Ramos (cell line): ENCODE measurements around the gene PLD1.

Experiments
- in situ Hi-C: fragments of 300-500 bp; cut with MboI; formaldehyde crosslinking; loops from one replicate; pipeline ENCODE4 v1.14.3; 2022; ENCODE audit warnings: low sequenced_read_pairs; ENCODE audit not compliant: unreplicated experiment

Gene PLD1

DNA sequence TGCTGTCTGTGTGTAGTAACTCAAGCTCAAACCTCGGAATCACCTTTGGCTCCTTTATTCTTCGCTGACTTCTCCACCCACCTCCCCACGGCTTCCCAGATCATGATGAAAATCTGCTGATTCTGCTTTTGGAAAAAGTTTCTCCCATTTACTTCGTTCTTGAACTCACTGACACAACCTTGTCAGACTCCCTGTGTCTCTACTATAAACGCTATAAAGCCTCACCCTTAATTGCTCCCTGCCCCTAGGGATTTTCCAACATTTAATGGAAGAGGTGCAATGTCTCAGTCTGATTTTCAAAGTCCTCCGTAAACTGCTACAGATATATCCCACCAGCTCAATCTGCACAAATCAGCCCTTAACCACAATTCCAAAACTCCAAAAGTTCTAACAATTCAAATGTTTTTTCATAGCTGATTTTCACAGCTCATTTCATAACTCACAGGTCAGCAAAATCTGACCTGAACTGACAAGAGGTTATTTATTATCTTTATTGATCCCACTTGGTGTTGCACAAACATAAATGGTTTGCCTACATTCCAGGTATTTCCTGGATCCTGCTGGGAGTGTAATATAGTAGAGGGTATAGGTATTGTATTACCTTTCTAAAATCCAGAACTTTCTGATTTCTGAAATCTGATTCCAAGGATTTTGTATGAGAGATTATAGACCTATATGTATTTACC, 129.4 kb downstream of the PLD1 start:
- in situ Hi-C loops = no loop called here

DNA sequence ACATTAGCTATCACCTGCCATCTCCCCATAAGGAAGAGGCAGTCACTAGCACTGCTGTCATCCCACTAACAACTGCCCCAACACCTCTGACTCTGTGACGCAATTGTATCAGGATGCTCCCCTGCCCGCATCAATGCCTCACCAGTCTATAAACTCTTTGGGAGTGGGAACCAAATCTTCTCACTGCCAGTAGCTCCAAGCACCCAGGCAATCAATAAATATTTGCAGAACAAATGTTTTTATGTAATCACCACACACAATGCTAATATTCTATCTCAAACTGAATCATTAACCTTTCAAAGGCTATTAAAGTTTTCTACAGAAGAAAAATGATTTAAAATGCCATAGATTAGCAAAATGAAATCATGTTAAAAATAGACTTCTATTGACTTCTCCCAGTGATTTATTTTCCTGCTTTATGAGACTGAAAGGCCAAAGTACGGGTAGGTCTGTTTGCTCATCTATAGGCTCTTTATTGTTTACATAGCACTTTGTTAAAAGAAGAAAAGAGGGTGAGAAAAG, 131.3 kb downstream of the PLD1 start:
- in situ Hi-C loops = no loop called here

DNA sequence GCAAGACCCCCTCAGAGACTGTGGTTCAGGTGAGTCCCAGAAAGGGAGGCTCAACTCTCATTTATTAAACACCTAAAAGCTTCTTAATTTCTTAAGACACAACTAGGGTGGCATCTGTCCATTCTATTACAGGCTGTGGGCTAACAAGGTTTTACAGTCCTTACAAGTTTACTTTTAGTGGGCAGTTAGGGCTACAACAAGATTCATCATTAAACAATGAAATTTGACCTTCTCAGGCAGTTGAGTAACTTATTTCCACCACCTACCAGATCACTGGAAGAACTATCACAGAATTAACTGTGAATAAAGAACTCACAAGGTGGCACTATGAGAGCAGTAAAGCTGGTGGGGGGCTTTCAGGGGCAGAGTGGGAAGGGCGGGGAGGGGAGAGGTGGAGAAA, 132.6 kb downstream of the PLD1 start:
- in situ Hi-C loops = no loop called here

DNA sequence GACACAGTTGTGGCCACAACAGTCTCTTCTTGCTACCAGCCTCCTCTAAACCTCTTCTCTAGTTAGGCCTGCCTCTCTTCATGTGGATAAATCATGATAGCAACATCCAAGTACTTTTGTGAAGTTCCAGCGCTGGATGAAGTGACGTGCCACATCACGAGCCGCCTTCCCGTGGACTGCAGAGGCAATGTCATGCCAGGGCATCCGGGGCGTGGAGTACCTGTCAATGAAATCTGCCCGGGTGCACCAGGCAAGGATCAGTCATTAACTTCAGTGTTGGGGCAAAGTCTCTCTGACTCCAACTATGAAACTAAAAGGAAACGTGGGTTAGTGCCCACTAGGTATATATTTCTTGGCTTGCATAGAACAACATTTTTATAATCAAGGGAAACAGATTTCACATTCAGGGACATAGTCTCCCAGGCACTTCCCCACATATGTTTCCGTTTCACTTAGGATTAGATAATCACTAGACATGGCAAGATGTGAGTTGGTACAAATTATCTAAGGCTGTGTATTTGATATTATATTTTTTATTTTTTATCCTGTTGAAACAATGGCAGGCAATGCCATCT, 133.6 kb downstream of the PLD1 start:
- in situ Hi-C loops = no loop called here

DNA sequence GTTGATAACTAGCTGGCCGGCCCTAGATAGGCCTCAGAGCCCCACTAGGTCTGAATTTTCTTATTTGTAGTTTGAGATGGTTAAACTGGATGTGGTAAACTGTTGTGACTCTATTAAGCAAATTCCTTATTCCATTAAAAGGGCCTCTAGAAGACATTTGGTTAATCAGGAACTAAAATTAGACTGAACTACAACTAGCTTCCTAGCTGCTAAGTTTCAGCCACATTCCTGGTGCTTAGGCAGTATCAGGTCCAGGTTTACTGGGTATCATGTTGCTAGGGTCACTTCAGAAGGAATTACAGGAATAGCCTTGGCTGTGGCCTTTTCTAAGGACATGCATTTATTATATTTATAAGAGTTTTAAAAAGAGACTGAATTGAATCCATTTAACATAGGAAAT, 136.3 kb downstream of the PLD1 start:
- in situ Hi-C loops = no loop called here

DNA sequence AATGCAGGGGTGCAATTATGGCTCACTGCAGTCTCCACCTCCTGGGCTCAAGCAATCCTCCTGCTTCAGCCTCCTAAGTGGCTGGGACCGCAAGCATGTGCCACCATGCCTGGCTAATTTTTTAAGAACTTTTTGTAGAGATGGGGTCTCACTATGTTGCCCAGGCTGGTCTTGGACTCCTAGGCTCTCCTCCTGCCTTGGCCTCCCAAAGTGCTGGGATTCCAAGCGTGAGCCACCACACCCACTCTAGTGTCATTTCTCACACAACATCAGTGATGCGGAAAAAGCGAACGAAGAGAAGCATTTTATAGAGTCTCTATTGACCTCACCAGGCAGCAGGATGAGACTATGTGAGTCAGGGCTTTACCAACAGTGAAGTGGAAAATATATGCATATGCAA, 137.7 kb downstream of the PLD1 start:
- in situ Hi-C loops = no loop called here

DNA sequence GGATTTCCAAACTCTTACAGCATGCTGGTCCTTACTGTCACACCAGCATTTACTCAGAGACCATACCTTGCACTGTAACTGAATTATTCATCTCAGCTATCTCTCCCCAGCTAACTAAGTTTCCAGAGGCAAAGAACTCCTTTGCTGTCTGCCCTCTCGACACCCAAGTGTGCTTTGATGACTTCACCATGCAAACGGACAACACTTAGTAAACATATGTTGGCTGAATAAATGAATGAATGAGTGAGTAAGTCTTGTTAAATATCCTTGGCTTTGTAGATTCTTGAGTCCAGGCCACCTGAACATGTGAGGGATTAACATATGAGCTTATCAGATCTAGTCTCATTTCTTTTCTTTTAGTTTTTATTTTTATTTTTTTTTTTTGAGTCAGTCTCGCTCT, 138.2 kb downstream of the PLD1 start:
- in situ Hi-C loops = no loop called here

DNA sequence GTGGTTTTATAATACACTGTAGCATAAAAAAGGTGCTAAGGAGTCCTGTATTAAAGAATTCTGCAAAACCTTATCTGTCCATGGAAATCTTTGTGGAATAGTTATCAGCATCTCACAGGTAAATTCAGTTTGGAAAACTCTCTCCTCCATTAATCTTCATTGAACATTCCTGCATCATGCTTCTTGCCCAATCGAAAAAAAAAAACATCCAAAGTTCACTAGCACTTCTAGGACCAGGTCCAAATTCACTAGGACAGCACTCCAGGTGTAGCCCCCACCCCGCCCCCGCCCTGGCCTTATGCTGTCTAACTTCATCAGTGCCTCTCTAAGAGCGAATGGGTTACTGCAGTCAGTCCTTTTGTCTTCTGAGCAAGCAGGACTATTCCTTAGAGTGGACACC, 138.6 kb downstream of the PLD1 start:
- in situ Hi-C loops = no loop called here

DNA sequence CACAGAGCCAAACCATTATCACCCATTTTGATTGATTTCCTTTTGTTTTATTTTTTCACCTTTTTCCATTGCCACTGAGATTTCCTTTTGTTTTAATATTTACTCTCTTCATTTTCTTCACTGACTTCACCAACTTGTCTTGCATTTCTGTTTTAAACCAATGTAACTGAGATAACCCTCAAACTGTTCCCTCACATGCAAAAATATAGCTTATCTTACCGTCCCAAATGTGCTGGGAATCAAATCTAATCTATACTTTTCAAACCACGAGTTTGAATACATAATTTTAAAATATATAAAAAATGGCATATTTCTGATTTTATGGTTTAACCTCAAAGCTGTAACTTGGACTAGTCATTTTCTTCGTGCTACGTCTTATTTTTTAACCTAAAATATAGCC, 143.8 kb downstream of the PLD1 start:
- in situ Hi-C loops = no loop called here

DNA sequence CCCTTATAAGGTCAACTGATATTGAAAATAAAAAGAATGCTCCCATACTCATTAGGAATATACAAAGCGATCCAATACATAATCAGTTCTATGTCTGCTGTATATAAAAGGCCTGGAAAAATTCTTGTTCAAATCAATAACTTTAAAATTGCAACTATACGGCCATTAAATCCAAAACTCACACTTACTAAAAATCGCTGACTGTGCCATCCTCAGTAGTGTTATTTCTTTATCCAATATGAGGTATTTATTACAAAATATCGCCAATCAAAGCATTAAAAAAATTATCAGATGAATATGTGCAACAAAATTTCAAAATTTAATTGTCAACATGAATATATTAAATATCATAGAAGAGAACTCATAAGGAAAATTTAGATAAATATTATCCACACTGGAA, 146.5 kb downstream of the PLD1 start:
- in situ Hi-C loops = no loop called here

DNA sequence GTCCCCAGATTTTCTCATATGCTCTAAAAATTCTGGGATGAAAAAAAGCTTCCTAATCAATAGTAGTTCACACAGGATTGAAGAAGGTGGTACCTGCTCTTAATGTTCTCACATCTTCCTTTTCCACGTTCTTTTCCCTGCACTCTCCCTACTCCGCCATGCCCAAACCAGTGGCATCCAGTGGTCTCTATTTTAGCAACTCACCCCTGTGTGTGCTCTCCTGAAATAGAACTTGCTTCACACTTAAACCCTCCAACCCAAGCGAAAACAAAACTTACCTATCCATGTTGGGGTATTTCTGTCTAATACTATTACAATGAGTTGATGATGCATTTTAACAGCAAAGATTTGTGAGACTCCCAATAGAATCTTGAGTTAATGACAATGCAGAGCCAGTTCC, 148.8 kb downstream of the PLD1 start:
- in situ Hi-C loops = no loop called here

DNA sequence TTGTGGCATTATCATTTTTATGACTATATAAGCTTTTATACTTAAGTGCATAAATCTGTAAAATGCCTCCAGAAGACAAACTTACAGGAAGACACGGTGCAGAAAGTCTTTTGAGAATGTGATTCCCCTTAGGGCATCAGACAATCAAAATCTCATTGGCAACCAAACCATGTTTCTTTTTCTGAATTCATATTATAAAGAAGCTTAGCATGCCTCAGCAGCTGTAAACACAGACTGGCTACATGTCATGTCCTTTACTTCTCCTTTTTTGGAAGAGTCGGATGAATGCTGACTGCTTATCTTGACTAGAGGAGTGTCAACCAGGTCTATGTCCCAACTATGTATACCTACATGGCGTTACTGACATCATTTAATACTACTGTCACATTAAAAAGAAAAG, 150.1 kb downstream of the PLD1 start:
- in situ Hi-C loops = no loop called here

DNA sequence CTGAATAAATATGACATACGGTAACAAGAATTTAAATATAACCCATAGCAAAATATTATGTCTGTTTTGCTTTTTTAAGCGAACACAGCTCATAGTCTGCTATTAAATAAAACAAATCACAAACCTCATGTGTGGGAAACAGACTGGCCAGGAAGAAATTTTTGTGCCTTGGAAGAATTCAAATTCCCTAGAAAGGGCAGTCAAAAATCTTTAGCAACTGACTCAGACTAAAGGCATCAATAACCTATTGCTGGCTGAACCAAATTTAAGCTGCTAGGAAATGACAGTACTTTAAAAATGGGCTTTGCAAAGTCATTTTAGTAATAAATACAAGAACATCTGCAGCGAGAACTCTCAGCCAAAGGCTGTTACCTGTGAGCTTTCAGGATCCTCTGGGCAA, 151.4 kb downstream of the PLD1 start:
- in situ Hi-C loops = no loop called here

DNA sequence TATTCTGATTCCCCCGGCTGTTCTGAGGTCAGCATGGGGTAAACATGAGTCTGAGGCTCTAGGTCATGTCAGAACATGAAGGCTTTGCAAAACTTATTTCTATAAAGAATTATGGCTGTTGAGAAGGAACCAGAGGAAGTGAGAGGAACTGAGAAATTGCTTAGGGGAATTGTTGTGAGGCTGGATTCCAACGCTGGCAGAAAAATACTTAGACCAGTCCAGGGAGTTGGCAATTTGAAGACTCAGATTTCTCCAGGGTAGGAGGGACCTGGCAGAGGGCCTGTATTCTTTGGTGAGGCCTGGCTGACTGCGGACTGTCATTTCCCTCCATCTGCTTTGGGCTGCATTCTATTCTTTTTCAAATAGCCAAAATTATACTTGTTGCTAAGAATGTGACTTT, 155.5 kb downstream of the PLD1 start:
- in situ Hi-C loops = no loop called here

DNA sequence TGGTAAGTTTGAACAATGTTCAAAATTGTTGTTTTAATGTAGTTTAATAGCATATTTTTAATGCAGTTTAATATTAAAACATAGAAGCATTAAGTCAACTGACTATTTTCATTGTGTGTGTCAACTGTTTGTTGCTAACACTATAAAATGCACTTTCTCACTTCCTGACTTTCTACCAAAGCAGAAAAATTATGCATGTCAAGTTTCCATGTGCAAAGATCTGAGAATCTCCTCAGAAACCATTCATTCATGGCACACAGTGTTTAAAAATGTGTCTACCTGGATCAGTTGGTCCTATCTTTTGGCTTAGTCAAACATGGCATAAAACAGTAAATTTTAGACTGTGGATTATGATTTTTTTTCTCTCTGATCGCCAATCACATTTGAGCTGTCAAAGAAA, 156.0 kb downstream of the PLD1 start:
- in situ Hi-C loops = no loop called here

DNA sequence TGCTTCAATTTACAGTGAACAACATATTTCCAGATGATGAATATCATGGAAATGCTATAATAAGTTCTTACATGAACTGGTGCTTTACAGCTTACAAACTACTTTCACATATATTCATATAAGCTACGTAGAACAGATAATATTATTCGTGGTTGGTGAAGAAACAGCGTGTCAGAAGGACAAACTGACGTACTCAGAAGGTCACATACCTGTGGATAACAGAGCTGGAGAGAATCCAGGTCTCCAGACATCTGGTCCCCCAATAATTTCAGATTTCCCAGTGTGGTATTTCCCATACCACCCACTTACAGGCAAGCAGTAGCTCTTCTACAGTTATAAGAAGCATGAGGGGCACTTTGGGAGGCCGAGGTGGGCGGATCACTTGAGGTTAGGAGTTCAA, 156.6 kb downstream of the PLD1 start:
- in situ Hi-C loops = no loop called here

DNA sequence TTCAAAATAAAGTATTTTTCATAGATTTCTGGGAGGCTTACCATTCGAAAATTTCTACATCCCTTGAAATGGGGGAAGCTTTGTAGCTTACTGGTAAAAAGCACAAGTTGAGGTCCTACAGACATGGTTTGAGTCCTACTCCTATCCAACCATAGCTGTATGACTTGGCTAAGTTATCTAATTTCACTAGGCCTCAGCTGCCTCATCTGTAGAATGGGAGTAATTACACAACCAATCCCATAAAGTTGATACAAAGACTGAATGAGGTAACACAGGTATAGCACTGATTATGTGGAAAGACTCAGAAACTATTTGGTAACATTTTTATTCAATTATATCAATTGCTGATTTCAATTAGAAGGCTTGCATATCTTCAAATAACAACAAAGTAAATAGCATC, 157.4 kb downstream of the PLD1 start:
- in situ Hi-C loops = no loop called here

DNA sequence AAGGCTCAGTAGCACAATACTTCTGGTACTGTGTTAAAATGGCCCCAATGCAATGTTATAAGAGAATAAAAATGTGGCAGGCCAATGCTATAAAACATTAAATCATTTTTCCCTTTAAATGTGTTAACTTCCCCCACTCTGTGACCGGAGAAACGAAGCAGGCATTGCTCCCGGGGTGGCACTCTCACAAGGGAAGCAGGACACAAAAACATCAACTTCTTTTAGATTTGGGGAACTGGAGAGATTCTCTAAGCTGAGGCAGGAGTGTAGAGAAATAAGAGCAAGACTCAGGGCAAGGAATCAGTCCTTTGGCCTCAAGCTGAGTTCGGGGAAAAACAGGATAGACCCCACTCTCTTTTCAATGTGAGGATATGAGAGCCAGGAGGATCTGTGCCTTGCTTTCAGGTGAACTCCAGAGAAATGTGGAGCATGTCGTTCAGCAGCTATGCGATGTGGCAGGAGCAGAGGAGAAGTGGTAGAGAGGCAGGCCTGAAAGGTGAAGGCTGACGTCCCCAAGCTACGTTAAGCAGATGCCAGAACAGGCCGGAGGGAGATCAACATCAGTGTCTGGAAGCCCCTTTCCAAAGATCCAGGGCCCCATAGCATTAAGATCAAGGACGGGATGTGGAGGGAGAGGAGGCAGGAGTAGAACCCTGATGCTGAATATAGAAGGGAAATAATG, 160.2 kb downstream of the PLD1 start:
- in situ Hi-C loops = no loop called here

DNA sequence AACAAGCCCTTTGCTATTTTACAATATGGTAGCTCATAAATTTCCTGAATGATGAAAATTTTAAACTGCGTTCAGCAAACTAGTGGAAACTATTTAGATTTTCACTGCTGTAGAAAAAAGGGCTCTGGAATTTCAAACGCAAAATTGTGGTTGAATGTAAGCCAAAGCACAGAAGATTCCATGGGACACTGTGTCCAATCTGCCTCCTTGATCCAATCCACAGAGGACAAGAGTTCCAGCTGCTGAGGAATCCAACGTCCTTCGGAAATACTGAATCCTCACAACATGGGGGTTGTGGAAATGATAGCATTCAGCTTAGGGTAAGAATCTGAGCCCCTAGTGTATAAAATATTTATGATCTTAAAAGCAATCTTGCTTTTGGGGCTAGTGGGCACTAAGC, 161.0 kb downstream of the PLD1 start:
- in situ Hi-C loops = no loop called here

DNA sequence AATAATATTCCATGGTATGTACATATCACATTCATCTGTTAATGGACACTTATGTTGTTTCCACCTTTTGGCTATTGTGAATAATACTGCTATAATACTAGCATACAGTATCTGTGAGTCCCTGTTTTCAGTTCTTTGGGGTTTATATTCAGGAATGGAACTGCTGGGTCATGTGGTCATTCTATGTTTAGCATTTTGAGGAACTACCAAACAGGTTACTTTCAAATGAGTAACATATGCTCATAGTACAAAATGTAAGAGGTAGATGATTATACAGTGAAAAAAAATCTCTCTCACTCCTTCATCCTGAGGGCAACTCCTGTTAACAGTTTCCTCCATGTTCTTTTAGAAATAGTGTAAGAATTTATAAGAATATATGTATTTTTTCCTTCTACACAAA, 162.2 kb downstream of the PLD1 start:
- in situ Hi-C loops = no loop called here

DNA sequence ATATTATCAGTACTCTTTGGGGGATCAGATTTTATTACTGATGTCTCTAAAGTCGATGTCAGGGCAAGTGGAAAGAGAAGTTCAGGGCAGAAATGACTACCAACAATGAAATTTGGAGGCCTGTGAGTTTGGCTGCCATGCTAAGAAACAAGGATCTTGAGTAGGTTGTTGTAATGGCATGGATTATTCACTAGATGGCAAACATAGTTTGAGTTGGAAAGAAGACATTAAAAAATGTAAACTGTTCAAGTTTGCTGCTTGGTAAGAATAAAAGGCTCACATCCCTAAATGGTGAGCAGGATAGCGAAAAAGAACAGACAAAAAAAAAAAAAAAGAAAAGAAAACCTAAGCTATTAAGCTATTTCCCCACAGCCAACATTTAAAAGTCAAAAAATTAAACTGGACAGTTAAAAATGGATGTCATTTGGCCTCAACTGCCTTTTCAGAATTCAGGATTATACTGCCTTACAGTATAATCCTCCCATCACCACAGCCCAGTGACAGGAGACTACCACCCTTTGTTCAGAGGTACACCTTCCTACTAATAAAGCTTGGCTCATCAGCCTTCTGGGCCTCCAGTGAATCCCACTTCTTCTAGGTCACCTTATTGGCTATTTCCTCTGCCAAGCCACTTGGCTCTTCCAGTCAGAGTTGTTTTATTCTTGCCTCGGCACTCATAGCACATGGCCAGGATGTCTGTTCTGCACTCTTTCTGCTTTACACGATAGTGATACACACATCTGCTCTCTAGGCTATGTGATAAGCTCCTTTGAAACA, 163.7 kb downstream of the PLD1 start:
- in situ Hi-C loops = no loop called here
